Activated CD4-positive, alpha-beta T cell treated with anti-CD3 and anti-CD28 coated beads, Interleukin-2, Interleukin-6, amounts not matched to agents 100 ng/mL and 50 ng/mL, durations not matched to agents 16 hours and 8 hours (primary cell): Measurements from ENCODE around the gene TNFRSF18.

Source experiments
- DNase-seq: peaks from one replicate; pipeline ENCODE4 v3.0.0-alpha.2; 2020

Gene TNFRSF18

DNA sequence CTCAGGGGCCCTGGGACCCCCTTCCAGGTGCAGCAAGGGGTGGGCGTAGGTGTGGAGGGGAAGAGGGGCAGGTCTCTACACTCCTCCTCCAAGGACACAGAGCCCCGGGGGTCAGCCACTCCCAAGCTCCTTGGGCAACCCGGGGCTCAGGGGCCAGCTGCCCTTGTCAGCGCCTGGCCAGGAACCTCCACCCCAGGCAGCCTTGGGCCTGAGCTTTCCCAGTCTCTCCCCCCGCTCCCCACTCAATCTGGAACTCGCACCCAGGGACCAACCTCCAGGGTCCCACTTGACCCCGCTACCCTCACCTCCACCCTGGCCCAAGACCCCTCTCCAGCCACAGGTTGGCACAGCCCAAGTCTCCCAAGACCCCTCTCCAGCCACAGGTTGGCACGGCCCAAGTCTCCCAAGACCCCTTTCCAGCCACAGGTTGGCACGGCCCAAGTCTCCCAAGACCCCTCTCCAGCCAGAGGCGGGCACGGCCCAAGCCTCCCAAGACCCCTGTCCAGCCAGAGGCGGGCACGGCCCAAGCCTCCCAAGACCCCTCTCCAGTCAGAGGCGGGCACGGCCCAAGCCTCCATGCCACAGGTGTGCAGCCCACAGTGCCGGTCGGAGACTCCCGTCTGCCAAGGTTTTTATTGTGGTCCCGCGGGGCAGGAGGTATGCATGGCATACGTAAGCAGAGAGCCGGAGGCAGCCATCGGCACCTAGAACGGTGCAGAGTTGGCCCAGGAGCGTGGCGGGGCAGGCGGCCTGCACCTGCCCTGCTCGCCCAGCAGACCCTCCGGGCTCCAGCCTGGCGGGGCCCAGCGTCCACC, 4.5 kb upstream of the TNFRSF18 start:
- no peak for DNase-seq

DNA sequence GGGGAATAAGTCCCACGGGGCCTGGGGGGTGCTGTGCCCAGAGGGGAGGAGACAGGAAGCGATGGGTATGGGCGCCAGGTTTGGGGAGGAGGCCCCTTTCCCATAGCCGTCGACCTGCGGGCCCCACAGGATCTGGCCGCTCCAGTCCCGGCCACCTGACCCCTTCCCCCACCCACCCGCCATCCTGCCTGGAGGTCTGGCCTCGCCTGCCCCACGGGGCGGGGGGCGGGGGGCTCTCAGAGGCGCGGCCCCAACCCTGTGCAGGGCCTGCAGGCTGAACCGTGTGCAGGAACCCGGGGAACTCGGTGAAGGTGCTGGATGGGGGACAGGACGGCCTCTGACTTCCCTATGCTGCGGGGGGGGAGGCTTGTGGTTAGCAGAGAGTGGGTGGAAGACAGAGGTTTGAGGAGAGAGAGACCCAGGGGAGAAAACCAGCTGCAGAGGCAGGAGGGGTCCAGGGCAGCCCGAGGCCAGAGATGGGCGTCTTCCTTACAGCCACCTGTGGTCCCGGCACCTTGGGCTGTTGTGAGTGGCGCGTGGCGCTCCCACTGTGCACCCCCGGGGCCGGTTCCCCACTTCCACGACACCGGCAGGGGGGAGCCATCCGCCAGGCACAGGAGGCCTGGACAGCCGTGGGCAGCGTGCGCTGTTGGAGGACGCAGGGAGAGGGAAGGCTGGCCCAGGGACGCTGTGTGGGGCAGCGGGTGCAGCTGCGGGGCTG, 2.5 kb upstream of the TNFRSF18 start:
- DNase-seq: peak; percentile 39

DNA sequence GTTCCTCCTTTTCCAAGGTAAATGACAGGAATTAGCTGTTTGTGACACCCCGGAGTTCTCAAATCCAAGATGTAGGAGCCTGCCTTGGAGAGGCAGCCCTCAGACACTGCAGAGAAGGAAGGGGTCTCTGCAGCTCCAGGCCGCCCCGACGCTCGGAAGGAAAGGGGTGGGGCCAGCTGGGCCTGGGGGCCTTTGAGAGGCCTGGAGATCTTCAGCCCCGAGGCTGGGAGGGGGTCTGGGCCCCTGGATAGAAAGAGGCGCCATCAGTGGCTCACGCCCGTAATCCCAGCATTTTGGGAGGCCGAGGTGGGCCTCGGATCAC, 1.1 kb upstream of the TNFRSF18 start:
- DNase-seq: no peak

DNA sequence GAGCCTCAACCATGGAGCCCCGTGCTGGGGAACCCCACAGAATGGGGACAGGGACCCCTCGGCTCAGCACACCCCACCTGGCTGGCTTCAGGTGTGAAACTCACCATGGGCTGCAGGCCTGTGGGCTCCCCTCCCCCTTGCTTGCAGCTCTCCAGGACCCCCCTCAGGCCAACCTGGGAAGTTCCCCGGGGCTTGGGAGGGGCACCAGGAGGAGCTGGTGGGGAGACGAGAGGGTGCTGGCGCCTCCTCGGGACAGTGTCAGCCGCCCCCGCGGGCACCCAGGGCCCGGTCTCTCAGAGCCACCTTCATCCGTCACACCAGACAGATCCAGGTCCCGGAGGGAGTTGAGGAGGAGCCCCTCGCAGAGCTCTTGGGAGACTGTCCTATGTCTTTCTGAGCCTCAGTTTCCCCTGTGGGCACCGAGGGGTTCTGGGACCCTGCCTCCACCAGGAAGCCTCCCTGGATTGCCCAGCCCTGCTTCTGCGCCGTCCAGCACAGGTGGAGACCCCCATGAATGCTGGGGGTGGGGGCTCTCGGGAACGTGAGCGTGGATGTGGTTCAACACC, 657 bp upstream of the TNFRSF18 start:
- no peak for DNase-seq

DNA sequence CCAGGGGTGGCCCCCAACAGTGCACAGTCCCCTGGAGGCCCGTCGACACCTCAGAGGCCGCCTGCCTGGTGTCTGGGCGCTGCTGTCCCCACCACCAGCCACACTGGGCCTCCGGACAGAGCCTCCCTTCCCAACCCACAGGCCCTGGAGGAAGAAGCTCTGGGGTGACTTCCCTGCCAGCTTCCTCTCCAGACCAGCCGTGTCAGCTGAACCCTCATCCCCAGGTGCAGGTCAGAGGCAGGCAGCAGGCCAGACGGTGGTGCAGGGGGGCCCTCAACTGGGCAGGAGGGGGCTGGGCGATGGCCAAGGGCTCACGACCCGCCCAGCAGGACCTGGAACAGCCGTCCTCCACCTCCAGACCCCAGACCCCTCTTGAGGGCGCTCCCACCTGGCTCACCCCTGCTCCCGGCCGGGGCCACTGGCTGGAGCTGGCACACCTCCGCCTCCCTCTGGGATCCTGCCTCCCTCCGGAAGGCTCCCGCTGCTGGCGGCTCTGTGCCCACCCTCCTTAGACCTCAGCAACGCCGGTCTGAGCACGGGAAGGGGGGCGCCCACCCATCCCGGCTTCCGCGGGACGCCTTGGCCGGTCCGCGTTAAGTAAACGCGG, 520 bp downstream of the TNFRSF18 start:
- no peak for DNase-seq

DNA sequence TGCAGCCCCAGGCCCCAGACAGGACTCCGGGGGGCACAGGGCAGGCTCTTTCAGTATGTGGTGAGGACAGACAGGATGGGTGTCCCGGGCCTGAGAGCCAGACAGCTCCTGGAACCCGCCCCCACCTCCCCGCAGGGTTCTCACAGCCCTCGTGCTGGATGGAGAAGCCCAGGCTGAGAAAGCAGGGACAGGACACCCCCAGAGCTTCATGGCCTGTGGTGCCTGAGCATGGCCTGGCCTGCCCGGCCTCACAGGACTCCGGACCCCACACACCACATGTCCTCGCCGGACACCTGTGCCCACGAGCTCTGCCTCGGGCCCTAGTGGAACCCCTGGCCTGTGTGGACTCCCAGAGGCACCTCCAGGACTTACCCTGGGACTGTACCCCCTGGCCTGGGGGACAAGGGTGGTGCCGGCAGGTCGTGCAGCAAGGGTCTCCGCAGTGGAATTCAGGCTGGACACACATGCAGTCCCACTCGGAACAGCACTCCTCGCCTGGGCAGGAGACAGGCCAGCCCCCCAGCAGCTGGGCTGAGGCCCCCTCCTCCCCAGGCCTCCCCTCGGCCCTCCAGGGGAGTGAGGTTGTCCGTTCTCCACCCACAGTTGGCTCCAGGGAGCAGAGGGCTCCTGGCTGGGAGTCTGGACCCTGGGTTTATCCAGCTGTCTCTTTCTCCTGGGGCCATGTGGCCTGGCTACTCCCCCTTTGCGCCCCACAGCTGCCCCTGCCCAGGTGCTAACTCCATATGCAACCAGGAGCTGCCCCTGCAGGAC, 1.2 kb downstream of the TNFRSF18 start:
- no peak for DNase-seq

DNA sequence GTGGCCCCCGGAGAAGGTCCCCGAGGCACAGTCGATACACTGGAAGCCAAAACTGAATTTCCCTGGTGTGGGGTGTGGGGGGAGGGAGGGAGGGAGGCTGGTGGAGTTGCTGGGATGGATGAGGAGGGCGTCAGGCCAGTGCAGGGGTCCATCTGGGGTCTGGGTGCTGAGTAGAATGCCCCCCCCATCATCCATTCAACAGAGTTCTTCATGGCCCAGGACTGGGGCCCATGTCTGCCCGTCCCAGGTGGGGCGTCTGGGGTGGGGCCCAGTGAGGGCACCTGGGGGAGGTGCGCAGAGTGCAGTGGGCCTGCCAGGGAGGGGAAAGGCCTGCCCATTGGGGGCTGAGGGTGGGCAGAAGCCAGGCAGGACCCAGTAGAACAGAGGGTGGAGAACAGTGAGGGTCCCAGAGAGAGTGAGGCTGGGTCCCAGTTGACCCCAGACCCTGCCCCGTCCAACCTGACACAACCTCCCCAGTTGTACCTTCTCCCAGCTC, 1.9 kb downstream of the TNFRSF18 start:
- no peak for DNase-seq

DNA sequence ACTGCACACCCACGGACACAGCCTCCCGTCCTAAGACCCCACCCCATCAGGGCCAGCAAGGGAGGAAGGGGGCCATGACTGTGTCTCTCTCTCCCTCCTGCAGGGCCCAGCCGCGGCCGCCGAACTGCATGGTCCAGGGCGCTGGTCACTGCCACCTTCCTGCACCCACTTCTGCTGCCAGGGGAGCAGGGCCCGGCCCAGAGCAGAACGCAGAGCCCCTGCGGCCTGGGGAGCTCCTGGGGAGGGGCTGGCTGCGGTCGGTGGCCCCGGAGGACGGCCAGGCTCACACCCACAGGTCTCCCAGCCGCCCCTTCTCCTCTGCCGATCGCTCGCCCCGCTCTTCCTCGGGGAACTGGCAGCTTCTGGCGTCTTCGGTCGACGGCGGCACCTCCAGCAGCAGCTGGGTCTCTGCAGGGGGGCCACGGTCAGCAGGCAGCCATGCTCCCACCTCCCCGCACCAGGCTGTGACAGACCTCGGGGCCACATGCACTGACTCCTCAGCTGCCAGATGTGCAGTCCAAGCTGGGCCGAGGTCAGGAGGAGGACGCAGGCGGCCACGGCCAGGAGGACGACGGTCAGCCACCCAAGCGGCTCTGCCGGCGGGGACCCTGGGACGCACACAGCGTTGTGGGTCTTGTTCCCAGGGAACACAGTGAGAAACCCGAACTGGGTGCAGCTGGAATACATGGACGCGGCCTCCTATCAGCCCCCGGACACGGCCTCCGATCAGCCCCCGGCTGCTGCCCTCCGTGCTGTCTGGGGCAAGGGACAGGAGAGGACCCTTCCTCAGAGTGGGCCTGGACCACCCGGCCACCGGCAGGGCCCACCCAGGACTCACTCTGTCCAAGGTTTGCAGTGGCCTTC, 2.6 kb downstream of the TNFRSF18 start:
- DNase-seq: no peak

DNA sequence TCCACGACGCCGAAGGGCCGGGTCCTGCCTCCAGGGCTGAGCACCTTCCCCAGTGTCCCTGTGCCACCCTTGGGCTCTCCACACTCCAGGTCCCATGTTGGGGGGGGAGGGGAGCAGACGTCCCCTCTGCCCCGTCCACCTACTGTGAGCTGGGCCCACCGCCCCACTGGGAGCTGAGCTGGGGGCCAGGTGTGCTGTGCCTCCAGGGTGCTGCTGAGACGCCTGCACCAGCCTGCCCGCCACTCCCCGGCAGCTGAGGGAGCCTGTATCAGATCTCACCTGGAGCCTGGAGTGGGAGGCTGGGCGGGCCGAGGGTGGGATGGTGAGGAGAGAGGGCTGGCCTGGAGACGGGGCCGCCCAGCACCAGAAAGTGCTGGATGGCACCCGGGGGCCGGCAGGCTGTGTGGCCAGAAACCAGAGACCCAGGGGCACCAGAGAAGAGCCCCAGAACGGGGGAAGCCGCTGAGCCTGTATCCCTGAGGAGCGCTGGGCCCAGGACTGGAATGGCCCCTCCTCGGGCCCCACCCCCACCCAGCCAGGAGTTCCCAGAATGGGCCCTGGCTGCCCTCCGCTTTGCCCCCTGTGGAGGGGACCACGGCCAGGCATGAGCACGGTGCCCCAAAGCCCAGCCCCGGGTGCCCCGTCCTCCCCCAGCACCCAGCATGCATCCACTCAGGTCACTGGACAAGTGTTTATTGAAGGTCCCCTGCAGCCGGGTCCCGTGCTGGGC, 3.4 kb downstream of the TNFRSF18 start:
- no peak for DNase-seq

DNA sequence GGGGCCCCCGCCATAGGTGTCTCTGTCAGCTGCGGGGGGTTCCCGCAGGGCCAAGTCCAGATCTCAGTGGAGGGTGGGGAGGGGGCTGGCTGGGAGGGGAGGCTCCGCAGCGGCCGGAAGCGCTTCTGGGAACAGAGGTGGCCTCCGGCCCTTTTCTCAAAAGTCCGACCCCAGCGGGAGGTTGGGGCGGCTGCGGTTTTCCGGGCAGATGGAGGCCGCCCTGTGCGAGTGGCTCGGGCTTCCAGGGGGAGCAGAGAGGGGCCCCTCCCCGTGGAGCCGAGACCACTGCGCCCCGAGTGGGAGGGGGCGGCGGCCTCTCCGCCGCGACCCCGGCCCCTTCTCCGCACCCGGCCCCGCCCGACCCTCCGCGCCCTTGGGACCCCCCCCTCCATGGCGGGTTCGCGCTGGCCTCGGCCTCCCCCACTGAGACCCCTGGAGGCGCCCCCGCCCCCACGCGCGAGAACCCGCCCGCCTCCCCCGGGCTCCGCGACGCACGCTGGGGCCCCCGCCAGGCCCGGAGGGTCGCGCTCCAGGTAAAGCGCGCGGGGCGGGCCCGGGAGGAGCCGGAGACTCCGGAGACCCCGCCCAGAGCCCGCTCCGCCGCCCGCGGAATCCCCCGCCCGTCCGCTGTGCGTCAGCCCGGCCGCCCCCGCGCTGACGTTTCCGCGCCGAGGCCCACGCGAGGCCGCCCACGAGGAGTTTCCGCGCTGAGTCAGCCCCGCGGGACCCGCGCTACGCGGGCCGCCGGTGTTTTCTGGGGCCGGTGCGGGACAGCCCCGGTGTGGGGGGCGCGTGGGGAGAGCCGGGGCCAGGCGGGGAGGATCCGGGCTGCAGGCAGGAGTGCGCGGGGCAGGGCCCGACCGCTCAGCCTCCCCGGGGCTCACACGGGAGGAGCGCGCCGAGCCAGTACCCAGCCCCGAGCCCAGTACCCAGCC, 5.2 kb downstream of the TNFRSF18 start:
- DNase-seq: peak; percentile 70

DNA sequence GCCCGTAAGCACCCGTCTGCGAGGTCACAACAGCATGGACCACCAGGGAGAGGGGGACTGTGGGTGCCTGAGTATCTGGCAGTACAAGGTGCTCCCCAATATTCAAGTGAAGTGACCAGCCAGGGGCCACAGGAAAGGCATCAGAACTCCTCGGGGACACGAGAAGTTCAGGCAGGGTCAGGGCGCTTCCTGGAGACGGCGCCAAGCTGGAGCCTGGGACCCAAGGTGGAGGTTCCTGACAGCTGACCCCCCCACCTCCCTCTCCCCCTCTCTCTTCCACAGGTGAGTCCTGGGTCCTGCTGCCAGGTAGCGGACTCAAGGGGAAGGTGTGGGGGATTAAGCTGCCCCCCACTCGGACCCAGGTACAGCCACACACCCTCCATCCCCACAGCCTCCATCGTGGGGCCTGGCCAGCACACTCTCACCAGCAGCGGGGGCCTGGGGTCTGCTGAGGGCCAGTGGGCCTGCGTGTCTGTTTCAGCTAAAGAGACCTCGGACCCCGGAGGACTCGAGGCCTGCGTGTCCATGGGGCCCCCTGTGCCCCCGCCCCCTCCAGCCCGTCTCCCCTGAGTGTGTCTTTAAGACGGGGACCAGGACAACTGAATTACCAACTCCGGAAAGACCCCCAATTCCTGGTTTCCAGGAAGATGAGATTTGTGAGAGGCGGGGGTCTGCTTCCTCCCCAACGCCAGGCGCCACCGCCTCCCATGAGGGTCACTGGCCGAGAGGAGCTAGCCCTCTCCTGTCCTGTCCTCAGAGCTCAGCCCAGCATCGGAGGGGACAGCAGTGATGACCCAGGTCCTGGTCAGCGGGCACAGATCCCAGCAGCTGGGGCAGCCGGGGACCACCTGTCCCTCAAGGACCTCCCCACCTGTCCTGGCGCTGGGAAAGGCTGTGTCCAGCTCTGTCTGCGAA, 6.2 kb downstream of the TNFRSF18 start:
- DNase-seq: no peak

DNA sequence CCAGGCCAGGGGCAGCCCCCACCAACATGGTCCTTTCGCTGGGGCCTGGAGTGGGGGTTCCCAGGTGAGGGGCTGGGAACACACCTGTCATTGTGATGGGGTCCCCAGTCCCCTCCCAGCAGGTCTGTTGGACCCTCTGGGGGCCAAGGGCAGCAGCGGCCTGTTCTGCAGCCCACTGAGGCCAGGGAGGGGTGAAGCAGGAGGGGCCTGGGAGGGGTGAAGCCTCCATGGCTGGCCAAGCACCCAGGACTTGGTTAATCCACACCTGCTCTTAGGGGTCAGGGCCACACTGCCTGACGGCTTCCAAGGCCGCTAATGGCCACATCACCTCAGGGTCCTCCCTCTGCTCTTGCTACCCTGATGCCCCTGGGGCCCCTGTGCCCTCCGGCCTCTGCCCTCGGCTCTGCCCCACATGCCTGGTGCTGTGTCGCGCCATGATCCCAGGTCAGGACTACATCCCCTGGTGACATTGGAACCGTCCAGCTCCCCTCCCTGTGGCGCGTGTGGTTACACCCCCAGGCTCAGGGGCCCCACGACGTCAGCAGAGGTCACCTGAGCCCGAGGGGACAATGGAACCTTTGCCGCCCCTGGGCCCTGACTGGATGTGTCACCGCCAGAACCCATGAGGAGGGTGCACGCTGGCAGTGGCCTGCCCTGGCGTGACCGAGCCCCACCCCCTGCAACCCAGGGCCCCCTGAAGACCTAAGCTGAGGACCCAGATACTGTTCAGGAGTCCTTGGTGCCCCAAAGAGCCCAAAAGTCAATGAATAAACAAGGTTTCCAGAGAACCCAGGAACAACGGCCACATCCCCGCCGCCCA, 7.0 kb downstream of the TNFRSF18 start:
- DNase-seq: no peak

DNA sequence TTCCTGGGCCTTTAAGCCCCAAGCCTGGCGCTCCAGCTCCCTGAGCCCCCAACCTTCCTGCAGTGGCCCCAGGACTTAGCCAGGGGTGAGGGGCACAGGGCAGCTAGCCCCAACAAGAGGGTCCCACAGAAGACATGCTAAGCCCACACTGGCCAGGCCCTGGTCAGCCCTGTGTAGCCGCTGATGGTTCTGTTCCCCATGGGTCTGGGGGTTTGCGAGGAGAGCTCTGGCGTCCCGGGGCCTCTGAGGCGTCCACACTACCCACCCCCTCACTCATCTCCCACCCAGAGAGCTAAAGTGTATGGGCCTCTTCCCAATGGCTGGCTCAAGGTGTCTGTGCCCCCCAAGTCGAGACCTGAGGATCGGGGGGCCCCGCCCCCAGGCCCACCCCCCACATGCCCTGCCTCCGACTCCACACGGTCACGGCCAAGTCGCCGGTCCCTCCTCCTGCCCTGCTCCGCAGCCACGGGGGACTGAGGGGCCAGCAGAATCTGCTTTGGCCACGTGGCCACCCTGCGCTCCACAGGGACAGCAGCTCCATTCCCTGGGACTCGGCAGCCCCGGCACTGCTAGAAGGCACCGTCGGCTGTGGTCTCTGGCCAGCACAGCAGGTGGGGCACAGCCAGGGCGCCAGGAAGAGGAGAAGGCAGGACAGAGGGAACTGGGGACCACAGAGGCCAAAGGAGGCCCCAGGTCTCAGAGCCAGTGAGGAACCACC, 7.8 kb downstream of the TNFRSF18 start:
- DNase-seq: no peak

DNA sequence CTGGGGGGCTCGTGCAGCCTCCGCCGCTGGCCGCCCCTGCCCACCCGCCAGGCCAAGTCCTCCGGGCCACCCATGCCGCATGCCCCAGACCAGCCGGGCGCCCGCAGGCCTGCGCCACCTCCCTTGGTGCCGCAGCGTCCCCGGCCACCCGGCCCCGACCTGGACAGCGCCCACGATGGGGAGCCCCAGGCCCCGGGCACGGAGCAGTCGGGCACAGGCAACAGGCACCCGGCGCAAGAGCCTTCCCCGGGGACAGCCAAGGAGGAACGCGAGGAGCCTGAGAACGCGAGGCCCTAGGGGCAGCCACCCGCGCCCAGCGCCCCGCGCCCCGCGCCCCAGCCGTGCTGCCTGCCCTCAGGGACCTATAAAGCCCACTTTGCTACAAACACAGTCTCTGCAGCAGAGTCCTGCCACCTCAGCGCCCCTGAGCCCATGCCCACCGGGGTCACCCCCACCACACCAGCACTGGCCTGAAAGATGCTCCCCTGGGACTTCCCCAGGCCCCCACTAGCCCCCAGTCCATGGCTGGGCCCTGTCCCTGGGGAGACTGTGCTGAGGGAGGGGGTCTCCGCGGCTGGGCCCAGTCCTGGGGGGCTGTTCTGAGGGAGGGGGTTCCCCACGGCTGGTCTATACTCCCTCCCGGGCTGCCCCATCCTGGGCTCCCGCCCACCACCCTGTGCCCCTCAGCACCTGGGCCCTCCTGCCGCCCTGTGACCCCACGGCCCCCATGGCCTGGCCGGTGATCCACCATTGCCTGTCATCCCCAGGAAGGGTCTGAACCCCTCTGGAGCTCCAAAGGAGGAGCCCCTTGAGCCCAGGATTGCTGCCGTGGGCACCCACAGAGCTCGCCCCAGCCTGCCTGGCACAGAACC, 8.6 kb downstream of the TNFRSF18 start:
- no peak for DNase-seq

DNA sequence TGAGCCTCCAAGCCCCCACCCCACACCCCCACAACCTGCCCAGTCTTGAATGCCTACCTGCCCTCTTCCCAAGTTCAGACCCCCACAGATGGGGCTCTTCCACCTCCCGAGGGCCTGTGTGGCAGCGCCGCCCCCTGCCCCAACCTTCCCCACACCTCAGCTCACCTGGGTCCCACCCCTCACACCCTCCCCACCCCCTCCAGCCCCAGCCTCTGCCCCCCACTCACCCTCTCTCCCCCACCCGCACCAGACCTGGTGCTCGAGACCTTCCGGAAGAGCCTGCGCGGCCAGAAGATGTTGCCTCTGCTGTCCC, 9.2 kb downstream of the TNFRSF18 start:
- no peak for DNase-seq

DNA sequence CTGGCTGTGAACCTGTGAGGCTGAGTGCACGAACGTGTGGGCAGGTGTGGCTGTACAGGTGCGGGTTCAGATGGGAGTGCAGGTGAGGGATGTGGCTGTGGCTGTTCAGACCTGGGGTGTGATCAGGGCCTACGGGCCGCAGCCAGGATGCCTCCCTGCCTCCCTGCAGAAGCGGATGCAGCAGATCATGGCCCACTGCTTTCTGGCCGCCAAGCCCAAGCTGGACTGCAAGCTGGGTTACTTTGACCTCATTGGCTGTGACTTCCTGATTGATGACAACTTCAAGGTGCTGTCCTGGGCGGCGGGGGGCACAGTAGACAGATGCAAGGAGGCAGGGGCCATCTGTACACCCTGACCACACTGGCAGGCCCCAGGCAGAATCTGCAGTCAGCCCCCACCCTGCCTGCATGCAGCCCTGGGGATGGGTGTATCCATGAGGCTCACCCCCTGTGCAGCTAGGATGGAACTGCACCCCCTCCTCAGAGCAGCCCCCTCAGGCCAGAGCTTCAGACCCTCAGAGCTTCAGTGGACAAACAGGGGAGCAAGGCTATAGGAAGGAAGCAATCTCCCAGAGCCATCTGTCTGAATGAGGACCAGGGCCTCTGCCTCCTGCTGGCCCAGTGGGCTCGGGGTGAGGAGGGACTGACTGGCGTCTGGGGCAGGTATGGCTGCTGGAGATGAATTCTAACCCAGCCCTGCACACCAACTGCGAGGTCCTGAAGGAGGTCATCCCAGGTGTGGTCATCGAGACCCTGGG, 9.8 kb downstream of the TNFRSF18 start:
- DNase-seq: no peak
